ENCODE data around the gene PEPD. TPM values are rescaled to one million over a fixed set of nuclear protein-coding genes. Genes with fewer than 3 reads are reported as not detected.

The PEPD gene
- total RNA-seq, 2 experiments from 2014 or later, result 17.5 to 23.0 TPM

DNA sequence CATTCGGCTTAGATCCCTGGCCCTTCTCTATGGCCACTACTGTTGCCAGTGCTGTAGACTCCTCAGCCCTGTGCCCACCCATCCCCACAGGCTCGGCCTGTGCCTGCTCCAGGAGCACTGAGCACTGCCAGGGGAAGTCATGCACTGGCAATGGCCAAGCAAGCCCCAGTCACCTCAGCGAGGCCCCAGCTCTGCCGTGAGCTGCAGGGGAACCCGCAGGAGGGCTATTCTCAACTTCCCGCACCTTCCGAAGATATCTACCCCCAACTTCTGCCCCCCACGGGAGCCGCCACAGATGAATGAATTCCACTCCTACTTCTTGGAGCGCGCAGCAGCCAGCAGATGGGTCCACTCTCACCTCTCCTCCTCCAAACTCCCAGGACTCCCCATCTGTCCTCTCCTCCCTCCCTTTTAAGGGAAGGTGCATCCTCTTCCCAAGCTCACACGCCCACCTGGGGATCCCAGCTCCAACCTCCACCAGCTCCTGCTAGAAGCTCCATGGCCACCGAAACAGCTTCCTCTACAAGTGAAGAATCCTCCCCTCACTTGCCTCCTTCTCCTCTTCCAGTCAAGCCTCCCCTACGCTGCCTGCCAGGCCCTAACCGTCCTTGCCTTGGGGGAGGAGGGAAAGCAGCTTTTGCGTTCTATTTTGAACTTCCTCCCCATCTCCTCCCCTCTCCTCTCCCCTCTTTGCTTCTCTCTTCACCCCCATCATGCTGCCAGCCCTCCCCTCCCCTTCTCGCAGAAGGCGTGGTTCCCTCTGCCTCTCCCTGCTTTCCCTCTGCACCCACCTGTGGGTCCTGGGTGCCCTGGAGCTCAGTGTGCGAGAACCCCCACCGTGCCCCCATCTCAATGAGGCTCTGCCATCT, 52.2 kb downstream of the PEPD start:
- DNase-seq, result peak in 1 of 14 experiments; percentile 11
- H3K9me3 Mint-ChIP-seq, result no peaks in the 10 kb centered on the region
- H3K4me3 Mint-ChIP-seq, result no peak overlapping the region
- TF ChIP-seq CTCF (IDR thresholded peaks at IDR 0.05), result no peak
- ChIA-PET CTCF (no interaction called here), POLR2A (no interaction called here)
- Histone ChIP-seq H3K27ac (ENCODE audit: low read depth in 1 of 2, low read length in 2 of 2) (no peak overlapping the region), H3K9me3 (ENCODE audit: control insufficient read depth in 1 of 2, insufficient read depth in 1 of 2, low read length in 2 of 2) (no peaks in the 10 kb centered on the region), H3K4me1 (ENCODE audit: insufficient read depth, low read length) (no peaks in the 10 kb centered on the region), H3K4me3 (ENCODE audit: low read length) (no peak overlapping the region), H3K27me3 (ENCODE audit: control insufficient read depth in 1 of 2, insufficient read depth in 2 of 2, low read length in 2 of 2) (no peaks in the 10 kb centered on the region), H3K36me3 (ENCODE audit: insufficient read depth, low read length) (peaks cover 5% of the 10 kb centered on the region)
- no peak overlapping the region for H3K27ac Mint-ChIP-seq
- intact Hi-C loops (cut with DNase I, micrococcal nuclease), result no loop called here
- peaks cover 13% of the 10 kb centered on the region for H3K4me1 Mint-ChIP-seq (ENCODE audit: low read depth)
- no peak for ATAC-seq (ENCODE audit: poor library complexity)
- peaks cover 12% of the 10 kb centered on the region for H3K36me3 Mint-ChIP-seq (ENCODE audit: low read depth)
- no peaks in the 10 kb centered on the region for H3K27me3 Mint-ChIP-seq

- H3K4me3 ChIP-seq (ENCODE audit: low read length), result no peak overlapping the region
- ATAC-seq (ENCODE audit: poor library complexity) (no peak), DNase-seq (peak in 1 of 14 experiments; percentile 23)
- no peak overlapping the region for H3K4me3 Mint-ChIP-seq
- H3K9me3 Mint-ChIP-seq, result no peaks in the 10 kb centered on the region
- H3K4me1 ChIP-seq (ENCODE audit: insufficient read depth, low read length), result no peaks in the 10 kb centered on the region
- peaks cover 6% of the 10 kb centered on the region for H3K36me3 Mint-ChIP-seq (ENCODE audit: low read depth)
- peaks cover 12% of the 10 kb centered on the region for H3K4me1 Mint-ChIP-seq (ENCODE audit: low read depth)
- no peaks in the 10 kb centered on the region for H3K27me3 Mint-ChIP-seq
- peaks cover 5% of the 10 kb centered on the region for H3K36me3 ChIP-seq (ENCODE audit: insufficient read depth, low read length)
- TF ChIP-seq CTCF (IDR thresholded peaks at IDR 0.05), result no peak
- H3K27me3 ChIP-seq (ENCODE audit: control insufficient read depth in 1 of 2, insufficient read depth in 2 of 2, low read length in 2 of 2), result no peaks in the 10 kb centered on the region
- no peak overlapping the region for H3K27ac Mint-ChIP-seq
- CTCF ChIA-PET, result no interaction called here
- no peaks in the 10 kb centered on the region for H3K9me3 ChIP-seq (ENCODE audit: control insufficient read depth in 1 of 2, insufficient read depth in 1 of 2, low read length in 2 of 2)
- no peak overlapping the region for H3K27ac ChIP-seq (ENCODE audit: low read depth in 1 of 2, low read length in 2 of 2)
- intact Hi-C loops (cut with DNase I, micrococcal nuclease), result no loop called here
- POLR2A ChIA-PET, result no interaction called here
Measured at GRCh38 chr19:33468361-33469170, 53.0 kb downstream of the PEPD start.

DNA sequence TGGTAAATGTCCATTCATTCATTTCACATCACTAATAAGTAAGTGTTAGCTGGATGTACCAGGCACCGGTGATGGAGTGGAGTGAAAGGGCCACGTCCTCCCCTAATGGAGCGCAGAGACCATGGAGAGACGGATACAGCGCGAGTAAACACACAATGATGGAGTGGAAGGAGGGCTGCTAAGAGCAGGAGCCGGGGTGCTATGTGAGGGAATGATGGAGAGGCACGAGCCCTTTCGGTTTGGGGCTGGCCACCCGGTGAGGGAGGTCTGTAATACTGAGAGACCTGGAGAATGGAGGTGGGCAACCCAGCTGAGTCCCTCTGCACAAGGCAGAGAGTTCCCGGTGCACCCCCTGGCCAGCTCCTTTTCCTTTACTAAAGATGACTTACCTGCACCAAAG, 53.7 kb downstream of the PEPD start:
- no peak overlapping the region for H3K4me3 ChIP-seq (ENCODE audit: low read length)
- intact Hi-C loops (cut with DNase I, micrococcal nuclease), result no loop called here
- no peak for DNase-seq
- H3K36me3 Mint-ChIP-seq (ENCODE audit: low read depth), result peaks cover 6% of the 10 kb centered on the region
- no peaks in the 10 kb centered on the region for H3K27me3 Mint-ChIP-seq
- no peak overlapping the region for H3K4me3 Mint-ChIP-seq
- TF ChIP-seq CTCF (IDR thresholded peaks at IDR 0.05), result no peak
- CTCF ChIA-PET, result no interaction called here
- ATAC-seq (ENCODE audit: poor library complexity), result no peak
- H3K36me3 ChIP-seq (ENCODE audit: insufficient read depth, low read length), result peaks cover 3% of the 10 kb centered on the region
- no peak overlapping the region for H3K27ac Mint-ChIP-seq
- no peaks in the 10 kb centered on the region for H3K4me1 ChIP-seq (ENCODE audit: insufficient read depth, low read length)
- H3K4me1 Mint-ChIP-seq (ENCODE audit: low read depth), result peaks cover 5% of the 10 kb centered on the region
- POLR2A ChIA-PET, result no interaction called here
- no peak overlapping the region for H3K27ac ChIP-seq (ENCODE audit: low read depth in 1 of 2, low read length in 2 of 2)
- H3K9me3 Mint-ChIP-seq, result no peaks in the 10 kb centered on the region
- H3K27me3 ChIP-seq (ENCODE audit: control insufficient read depth in 1 of 2, insufficient read depth in 2 of 2, low read length in 2 of 2), result no peaks in the 10 kb centered on the region
- H3K9me3 ChIP-seq (ENCODE audit: control insufficient read depth in 1 of 2, insufficient read depth in 1 of 2, low read length in 2 of 2), result no peaks in the 10 kb centered on the region

Data from CD4-positive, alpha-beta T cell (primary cell).